IMR-90 (cell line): ENCODE results near the gene CCDC200. TPM values are rescaled to one million over a fixed set of nuclear protein-coding genes. Genes with fewer than 3 reads are reported as not detected.

Source experiments
- ATAC-seq: fragments of 200-7000 bp; cut with Tn5 transposase; 2 replicates; pipeline ENCODE4 v1.9.1; 2020; ENCODE audit warnings: low read depth, mild to moderate bottlenecking, moderate library complexity
- BruUV-seq: library from RNA; stranded (reverse); fragments of 400-500 nt; replicated peaks from 2 replicates; lab custom pipeline; 2021; lab: Mats Ljungman, UMichigan
- CTCF ChIA-PET: fragments of 300-600 bp; formaldehyde crosslinking; extraction: SDS; loops from one replicate; lab custom pipeline; 2021; ENCODE audit warnings: antibody characterized with exemption; lab: Yijun Ruan, JAX
- POLR2A ChIA-PET: fragments of 300-600 bp; sonication (Branson Sonifier 250); formaldehyde crosslinking; loops from one replicate; lab custom pipeline; 2022; ENCODE audit warnings: antibody characterized with exemption; ENCODE audit not compliant: unreplicated experiment; lab: Charles Lee
- DNase-seq: peaks from one replicate; pipeline ENCODE4 v3.0.0; 2013
- H2AFZ ChIP-seq: replicated peaks from 2 replicates; pipeline ENCODE3; 2013; ENCODE audit warnings: low read length, mild to moderate bottlenecking; ENCODE audit not compliant: poor library complexity
- H2AK5ac ChIP-seq: 2 replicates; pipeline ENCODE4 v1.6.1; 2013; ENCODE audit warnings: low read depth, low read length, inconsistent platforms
- H2AK9ac ChIP-seq: replicated peaks from 2 replicates; pipeline ENCODE3; 2013; ENCODE audit warnings: mild to moderate bottlenecking, low read depth, low read length, moderate library complexity; ENCODE audit not compliant: poor library complexity
- H2BK120ac ChIP-seq: 2 replicates; pipeline ENCODE4 v1.6.1; 2013; ENCODE audit warnings: low read depth, low read length, inconsistent platforms
- H2BK15ac ChIP-seq: 3 replicates; pipeline ENCODE4 v1.6.1; 2013; ENCODE audit warnings: low read depth, low read length, inconsistent platforms
- H2BK20ac ChIP-seq: 2 replicates; pipeline ENCODE4 v1.6.1; 2013; ENCODE audit warnings: low read depth, mild to moderate bottlenecking, inconsistent platforms, low read length, moderate library complexity
- H2BK5ac ChIP-seq: 2 replicates; pipeline ENCODE4 v1.6.1; 2013; ENCODE audit warnings: mild to moderate bottlenecking, low read depth, low read length, inconsistent platforms; ENCODE audit not compliant: poor library complexity, severe bottlenecking
- H3K14ac ChIP-seq: replicated peaks from 2 replicates; pipeline ENCODE4 v1.6.1; 2013; ENCODE audit warnings: low read depth, low read length, inconsistent platforms
- H3K18ac ChIP-seq: 2 replicates; pipeline ENCODE4 v1.6.1; 2013; ENCODE audit warnings: low read depth, low read length, control low read depth
- H3K23ac ChIP-seq: 2 replicates; pipeline ENCODE4 v1.6.1; 2013; ENCODE audit warnings: low read depth, low read length, inconsistent platforms
- H3K27ac ChIP-seq: 2 replicates; pipeline ENCODE4 v1.5.1; 2013; ENCODE audit warnings: mild to moderate bottlenecking, control low read depth, low read length; ENCODE audit not compliant: insufficient read depth
- H3K27me3 ChIP-seq: 2 replicates; pipeline ENCODE4 v1.6.1; 2013; ENCODE audit warnings: low read length; ENCODE audit not compliant: control insufficient read depth, insufficient read depth
- H3K36me3 ChIP-seq: 2 replicates; pipeline ENCODE4 v1.6.1; 2013; ENCODE audit warnings: low read length, mixed read lengths; ENCODE audit not compliant: control insufficient read depth, insufficient read depth
- H3K4ac ChIP-seq: 2 replicates; pipeline ENCODE4 v1.6.1; 2013; ENCODE audit warnings: low read depth, low read length, inconsistent platforms
- H3K4me1 ChIP-seq: 2 replicates; pipeline ENCODE4 v1.6.1; 2013; ENCODE audit warnings: low read length, mixed read lengths; ENCODE audit not compliant: control insufficient read depth, insufficient read depth
- H3K4me2 ChIP-seq: 2 replicates; pipeline ENCODE4 v1.6.1; 2013; ENCODE audit warnings: low read depth, mild to moderate bottlenecking, control low read depth, low read length, moderate library complexity
- H3K4me3 ChIP-seq: 2 replicates; pipeline ENCODE4 v1.5.1; 2013; ENCODE audit warnings: low read depth, mild to moderate bottlenecking, control low read depth, low read length, moderate library complexity; ENCODE audit not compliant: insufficient read depth
- H3K56ac ChIP-seq: 2 replicates; pipeline ENCODE4 v1.6.1; 2013; ENCODE audit warnings: low read length, inconsistent platforms; ENCODE audit not compliant: insufficient read depth; ENCODE audit errors: extremely low read depth
- H3K79me1 ChIP-seq, 2 experiments: 2 replicates each; pipeline ENCODE4 v1.6.1; 2013; ENCODE audit warnings: low read length in 2 of 2, inconsistent platforms in 1 of 2, low read depth in 1 of 2
- H3K9ac ChIP-seq: 2 replicates; pipeline ENCODE4 v1.6.1; 2013; ENCODE audit warnings: low read depth, low read length, control low read depth
- H3K9me1 ChIP-seq: 2 replicates; pipeline ENCODE4 v1.6.1; 2013; ENCODE audit warnings: low read length, inconsistent platforms; ENCODE audit not compliant: insufficient read depth
- H3K9me3 ChIP-seq: 2 replicates; pipeline ENCODE4 v1.6.1; 2013; ENCODE audit warnings: low read length; ENCODE audit not compliant: control insufficient read depth, insufficient read depth
- H4K20me1 ChIP-seq: 2 replicates; pipeline ENCODE4 v1.6.1; 2013; ENCODE audit warnings: low read length, inconsistent platforms; ENCODE audit not compliant: insufficient read depth
- H4K5ac ChIP-seq: 2 replicates; pipeline ENCODE4 v1.6.1; 2013; ENCODE audit warnings: mild to moderate bottlenecking, low read depth, low read length, control low read depth
- H4K8ac ChIP-seq, 2 experiments: 2 replicates each; pipeline ENCODE4 v1.6.1; 2013; ENCODE audit warnings: low read depth in 2 of 2, low read length in 2 of 2, control low read depth in 1 of 2, inconsistent platforms in 1 of 2
- H4K91ac ChIP-seq: 2 replicates; pipeline ENCODE4 v1.6.1; 2013; ENCODE audit warnings: low read depth, low read length, inconsistent platforms; ENCODE audit not compliant: insufficient read depth
- MAFK ChIP-seq: IDR thresholded peaks from 2 replicates; pipeline ENCODE4 v1.6.1; 2012; ENCODE audit warnings: low read depth, low read length, improper control_type of control experiment
- POLR2A ChIP-seq: IDR thresholded peaks from 2 replicates; pipeline ENCODE4 v1.6.1; 2012; ENCODE audit warnings: mild to moderate bottlenecking, low read depth, low read length
- WGBS, 2 experiments: methylation state at CpG; one replicate each; pipeline versions ENCODE4 v1.1.5 to v1.1.7; 2013; ENCODE audit warnings: missing lambda C conversion rate in 2 of 2; ENCODE audit not compliant: insufficient read length in 1 of 2; ENCODE audit errors: extremely low coverage in 2 of 2; 5-methylcytosine and 5-hydroxymethylcytosine counted together
- dilution Hi-C: fragments of 300-500 bp; cut with HindIII; formaldehyde crosslinking; loops from one replicate; pipeline ENCODE4 v1.14.3; 2018; ENCODE audit warnings: low sequenced_read_pairs; ENCODE audit not compliant: unreplicated experiment
- in situ Hi-C: fragments of 300-500 bp; cut with MboI; formaldehyde crosslinking; loops from 3 replicates; pipeline ENCODE4 v1.14.3; 2019; ENCODE audit warnings: low sequenced_read_pairs, inconsistent platforms, mixed read lengths
- intact Hi-C: fragments of 100-400 bp; cut with micrococcal nuclease; formaldehyde crosslinking; loops from 2 replicates; pipeline ENCODE4 v1.10.0; 2022
- polyA plus RNA-seq, 3 experiments: library from polyadenylated mRNA; depleted of rRNA; stranded (reverse); fragments of >200 nt; gene quantifications; 2 replicates each; pipeline ENCODE4 v1.2.3, GENCODE V29; 2012; ENCODE audit warnings: low replicate concordance in 1 of 3
- total RNA-seq: library from RNA; depleted of rRNA; stranded (reverse); fragments of >200 nt; gene quantifications from 2 replicates; pipeline ENCODE4 v1.2.3, GENCODE V29; 2012

CCDC200 gene
- total and polyA plus RNA-seq, 2 of the 4 experiments (the other 2 are of a cell fraction): not detected

DNA sequence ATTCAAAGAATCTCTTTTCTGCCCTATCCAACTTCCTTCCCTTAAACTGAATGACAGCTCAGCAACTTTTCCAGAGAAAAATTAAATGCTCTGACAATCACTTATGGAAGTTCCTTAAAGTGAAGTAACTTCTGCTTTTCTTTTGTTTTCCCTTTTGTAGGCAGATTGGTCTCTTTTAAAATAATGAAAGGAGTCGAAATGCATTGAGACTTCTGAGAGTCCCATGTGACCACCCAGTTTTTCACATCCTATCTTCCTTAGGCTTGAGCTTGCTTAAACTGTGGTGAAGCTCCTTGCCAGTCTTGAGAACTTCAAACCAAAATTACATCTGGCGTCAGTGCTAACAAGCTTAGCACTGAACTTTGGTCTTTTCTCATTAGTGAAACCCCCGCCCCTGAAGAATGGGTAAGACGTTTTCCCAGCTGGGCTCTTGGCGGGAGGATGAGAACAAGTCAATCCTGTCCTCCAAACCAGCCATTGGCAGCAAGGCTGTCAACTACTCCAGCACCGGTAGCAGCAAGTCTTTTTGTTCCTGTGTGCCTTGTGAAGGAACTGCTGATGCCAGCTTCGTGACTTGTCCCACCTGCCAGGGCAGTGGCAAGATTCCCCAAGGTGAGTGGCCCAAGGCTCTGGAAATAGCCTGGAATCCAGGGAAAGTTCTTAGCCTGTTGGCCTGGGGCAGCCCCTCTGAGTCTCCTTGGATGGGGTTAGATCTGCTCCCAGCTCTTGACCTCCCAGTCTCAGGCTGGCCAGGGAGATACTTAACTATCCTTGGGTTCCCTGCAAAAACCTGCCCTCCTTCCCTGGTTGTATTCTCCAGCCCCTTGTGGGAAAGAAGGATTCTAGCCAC lies 15.6 kb downstream of the CCDC200 start:
- H4K5ac ChIP-seq: peak overlapping the region; percentile 55; the same call in 1 of the 2 replicates
- H4K20me1 ChIP-seq: no peaks in the 10 kb centered on the region
- ATAC-seq: no peak
- no peaks in the 10 kb centered on the region for H3K27me3 ChIP-seq
- dilution Hi-C loops: no loop called here
- ChIA-PET POLR2A (no interaction called here), CTCF (interaction anchor here (1.0 kb wide), 1 partner anchor 97 kb away, joined by 3 read pairs; no protein-coding TSS in a partner anchor)
- H4K91ac ChIP-seq: peak overlapping the region; percentile 83; the same call in 1 of the 2 replicates
- H3K9ac ChIP-seq: peak overlapping the region; percentile 79
- H2BK120ac ChIP-seq: 0 out of 2 replicates have a peak overlapping the region, but pooled peaks have one; percentile 18
- H2BK20ac ChIP-seq: no peak overlapping the region
- peak overlapping the region; percentile 95 for H3K14ac ChIP-seq
- H3K4me3 ChIP-seq: peak overlapping the region; percentile 74; the same call in 1 of the 2 replicates
- peak overlapping the region; percentile 92 for H3K4ac ChIP-seq
- H3K9me1 ChIP-seq: peaks cover 20% of the 10 kb centered on the region
- no peaks in the 10 kb centered on the region for H3K9me3 ChIP-seq
- peak overlapping the region; percentile 87 for H2AK5ac ChIP-seq
- peak overlapping the region; percentile 94 for H3K4me2 ChIP-seq
- H2AFZ ChIP-seq: no peak overlapping the region
- peaks cover 18 to 46% of the 10 kb centered on the region in 2 experiments for H3K79me1 ChIP-seq
- TF ChIP-seq MAFK (peak; percentile 72), POLR2A (no peak)
- intact Hi-C loops: loop anchor here (10.0 kb wide), 1 partner anchor 302 kb away; no protein-coding TSS in a partner anchor
- no peak overlapping the region for H2BK15ac ChIP-seq
- H4K8ac ChIP-seq: peak overlapping the region; percentile 53 to 80; a peak in 2 of 4 replicates
- WGBS, 2 experiments: 85% methylated on average over 5 of the region's 7 CpGs; no CpG with 5 or more reads in 1 of the 2 experiments
- no TSS peak for BruUV-seq
- peak overlapping the region; percentile 78 for H2BK5ac ChIP-seq
- H3K23ac ChIP-seq: peak overlapping the region; percentile 95
- H3K36me3 ChIP-seq: peaks cover 36% of the 10 kb centered on the region
- peak overlapping the region; percentile 77; the same call in 1 of the 2 replicates for H3K56ac ChIP-seq
- peak overlapping the region; percentile 96 for H2AK9ac ChIP-seq
- H3K4me1 ChIP-seq: peaks cover 16% of the 10 kb centered on the region
- peak overlapping the region; percentile 34; the same call in 1 of the 2 replicates for H3K18ac ChIP-seq
- no peak overlapping the region for H3K27ac ChIP-seq
- in situ Hi-C loops: loop anchor here (25.0 kb wide), 1 partner anchor 99 kb away; no protein-coding TSS in a partner anchor
- no peak for DNase-seq
